ENCODE data around the gene KCNH6.

The KCNH6 gene

DNA sequence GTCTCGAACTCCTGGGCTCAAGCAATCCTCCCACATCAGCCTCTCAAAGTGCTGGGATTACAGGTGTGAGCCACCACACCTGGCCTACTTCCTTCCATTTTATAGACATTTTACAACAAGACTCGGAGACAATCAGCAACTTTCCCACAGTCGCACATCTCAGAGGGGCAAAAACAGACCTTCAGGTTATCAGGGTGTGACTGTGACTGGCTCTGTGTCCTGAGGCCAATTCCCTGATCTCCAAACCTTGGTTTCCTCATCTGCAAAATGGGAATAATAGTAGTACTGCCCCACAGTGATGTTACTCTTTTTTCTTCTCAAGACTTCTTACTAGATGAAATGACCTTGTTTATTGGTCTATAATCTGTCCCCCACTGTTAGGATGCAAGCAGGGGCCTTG, 10.8 kb upstream of the KCNH6 start:
- no peak for DNase-seq

DNA sequence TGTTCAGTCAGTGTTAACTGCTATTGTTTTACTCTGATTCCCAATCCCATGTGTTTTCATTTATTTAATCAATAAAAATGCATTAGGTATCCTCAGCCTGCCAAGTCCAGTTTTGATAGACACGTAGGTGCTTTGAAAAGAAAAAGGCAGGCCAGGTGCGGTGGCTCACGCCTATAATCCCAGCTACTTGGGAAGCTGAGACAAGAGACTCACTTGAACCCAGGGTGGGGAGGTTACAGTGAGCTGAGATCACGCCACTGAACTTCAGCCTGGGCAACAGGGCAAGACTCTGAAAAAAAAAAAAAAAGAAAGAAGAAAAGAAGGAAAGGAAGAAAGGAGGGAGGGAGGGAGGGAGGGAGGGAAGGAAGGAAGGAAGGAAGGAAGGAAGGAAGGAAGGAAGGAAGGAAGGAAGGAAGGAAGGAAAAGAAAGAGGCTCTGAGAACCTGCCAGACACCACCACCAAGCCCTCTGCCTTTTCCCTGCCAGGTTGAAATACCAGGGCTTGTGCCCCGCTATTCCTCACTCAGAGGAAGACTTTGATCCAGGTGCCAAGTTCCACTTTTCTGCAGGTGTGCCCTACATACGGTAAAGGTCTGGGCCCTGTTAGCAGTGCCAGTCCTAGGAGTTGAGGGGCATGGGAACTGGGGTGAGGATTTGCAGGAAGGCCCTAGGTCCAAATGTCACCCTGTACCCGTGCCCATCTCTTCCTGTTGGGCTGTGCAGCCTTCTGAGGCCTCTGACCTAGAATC, 10.1 kb upstream of the KCNH6 start:
- no peak for DNase-seq

DNA sequence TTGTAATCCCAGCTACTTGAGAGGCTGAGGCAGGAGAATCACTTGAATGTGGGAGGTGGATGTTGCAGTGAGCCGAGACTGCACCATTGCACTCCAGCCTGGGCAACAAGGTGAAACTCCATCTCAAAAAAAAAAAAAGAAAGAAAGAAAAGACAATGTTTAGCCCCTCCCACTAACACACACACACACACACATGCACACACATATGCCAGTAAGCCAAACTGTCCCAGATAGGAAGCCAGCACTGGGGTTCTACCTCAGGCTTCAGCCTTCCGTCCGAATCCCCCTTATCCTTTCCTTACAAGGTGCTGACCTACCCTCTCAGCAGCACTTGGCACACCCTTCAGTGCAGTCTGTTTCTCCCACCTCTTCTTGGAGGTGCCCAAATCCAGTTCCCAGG, 8.7 kb upstream of the KCNH6 start:
- DNase-seq: no peak

DNA sequence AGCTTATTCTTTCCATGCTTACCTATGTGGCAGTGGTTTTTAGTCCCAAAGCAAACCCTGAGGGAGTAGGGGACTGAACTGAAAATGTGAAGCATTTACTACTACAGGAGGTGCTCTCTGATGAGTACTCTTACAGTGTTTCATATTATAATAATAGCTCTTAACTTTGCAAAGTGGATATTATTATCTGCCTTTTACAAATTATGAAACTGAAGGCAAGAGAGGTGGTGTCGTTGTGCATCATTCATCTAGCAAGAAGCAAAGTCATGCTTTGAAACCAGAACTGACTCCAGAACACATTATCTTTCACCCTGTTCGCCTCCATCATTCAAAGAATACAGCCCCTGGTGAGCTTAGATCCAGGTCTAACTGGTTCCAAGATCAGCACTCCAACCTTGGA, 8.2 kb upstream of the KCNH6 start:
- no peak for DNase-seq

DNA sequence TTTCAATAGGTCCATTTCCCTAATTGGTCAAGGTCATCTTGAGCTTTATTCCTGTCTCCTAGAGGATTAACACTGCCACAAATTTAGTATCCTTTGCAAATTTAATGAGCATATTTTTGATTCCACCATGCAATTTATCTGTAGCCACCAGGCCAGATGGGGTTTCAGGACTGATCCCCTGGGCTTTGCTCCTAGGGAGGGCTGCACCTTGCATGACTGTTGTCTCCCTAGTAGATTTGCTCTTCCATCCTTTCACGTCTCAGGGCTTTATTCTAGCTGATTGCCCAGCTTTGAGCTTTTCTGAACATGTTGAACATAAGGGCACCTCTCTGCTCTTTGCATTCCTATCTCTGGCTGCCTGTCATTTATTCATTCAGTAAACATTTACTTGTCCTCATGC, 7.7 kb upstream of the KCNH6 start:
- DNase-seq: no peak

DNA sequence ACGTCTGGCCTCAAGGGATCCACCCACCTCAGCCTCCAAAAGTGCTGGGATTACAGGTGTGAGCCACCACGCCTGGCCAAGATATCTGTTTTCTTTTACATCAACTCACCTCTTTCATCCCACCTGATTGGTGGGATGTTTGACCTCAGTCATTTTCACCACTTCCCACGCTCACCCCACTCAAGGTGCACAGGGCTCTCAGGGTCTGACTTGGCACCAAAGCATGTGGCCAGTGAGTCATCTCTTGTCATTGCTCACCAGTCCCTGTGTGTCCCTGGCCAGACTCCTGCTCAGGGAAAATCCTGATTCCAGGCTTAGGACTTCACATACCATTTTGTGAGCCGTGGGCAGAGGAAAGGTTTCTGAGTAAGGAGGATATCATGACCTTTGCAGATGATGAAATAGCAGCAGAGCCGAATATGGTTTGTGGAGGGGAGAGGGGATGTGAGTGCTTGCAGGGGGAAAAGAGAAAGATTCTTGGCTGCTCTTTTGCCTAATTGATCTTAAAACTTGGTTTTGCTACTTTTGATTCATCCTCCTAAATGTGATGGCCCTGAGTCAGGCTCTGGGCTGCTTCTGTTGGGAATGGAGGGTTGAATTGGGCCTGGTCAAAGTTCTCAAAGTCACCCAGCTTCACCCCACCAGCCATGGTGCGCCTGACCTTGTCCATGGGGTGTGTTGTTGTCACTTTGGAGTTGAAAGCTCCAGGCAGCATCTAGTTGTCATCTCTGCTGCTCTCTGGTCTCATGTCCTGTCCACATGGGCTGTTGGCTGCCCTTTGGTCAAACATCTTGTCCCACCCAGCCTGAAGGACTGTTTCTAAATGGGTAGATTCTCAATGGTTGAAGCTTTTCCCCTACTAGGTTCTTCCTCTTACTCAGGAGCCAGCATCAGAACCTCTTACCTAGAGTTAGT, 6.0 kb upstream of the KCNH6 start:
- no peak for DNase-seq

DNA sequence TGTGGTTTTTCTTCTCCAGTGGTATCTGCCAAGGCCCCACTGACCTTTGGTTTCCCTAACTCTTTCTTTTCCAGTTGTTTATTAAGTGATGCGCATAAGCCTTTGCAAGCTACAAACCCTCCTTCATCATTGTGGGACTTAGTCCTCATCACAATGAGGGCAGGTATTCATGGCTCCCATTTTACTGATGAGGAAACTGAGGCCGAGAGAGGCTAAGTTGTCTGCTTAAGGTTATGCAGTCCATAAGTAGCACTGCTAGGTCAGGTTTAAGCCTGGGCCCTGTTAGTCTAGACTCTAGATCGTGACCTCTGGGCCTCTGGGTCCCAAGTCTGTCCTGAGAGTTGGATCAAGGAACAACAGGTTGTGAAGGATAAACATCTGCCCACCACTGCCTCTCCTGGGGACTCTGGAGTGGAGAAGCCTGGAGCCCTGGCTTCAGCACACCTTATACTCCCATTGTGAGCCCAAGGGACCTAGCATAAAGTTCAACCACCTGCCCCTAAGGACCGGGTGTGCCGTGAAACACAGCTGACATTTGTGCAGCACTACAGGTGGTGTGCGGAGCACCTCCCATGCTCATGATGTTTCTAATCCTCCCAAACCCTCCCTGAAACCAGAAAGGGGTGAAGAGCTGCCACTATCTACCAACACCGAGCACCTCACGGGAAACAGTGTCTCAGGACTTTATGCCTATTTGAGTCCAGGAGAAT, 5.2 kb upstream of the KCNH6 start:
- no peak for DNase-seq

DNA sequence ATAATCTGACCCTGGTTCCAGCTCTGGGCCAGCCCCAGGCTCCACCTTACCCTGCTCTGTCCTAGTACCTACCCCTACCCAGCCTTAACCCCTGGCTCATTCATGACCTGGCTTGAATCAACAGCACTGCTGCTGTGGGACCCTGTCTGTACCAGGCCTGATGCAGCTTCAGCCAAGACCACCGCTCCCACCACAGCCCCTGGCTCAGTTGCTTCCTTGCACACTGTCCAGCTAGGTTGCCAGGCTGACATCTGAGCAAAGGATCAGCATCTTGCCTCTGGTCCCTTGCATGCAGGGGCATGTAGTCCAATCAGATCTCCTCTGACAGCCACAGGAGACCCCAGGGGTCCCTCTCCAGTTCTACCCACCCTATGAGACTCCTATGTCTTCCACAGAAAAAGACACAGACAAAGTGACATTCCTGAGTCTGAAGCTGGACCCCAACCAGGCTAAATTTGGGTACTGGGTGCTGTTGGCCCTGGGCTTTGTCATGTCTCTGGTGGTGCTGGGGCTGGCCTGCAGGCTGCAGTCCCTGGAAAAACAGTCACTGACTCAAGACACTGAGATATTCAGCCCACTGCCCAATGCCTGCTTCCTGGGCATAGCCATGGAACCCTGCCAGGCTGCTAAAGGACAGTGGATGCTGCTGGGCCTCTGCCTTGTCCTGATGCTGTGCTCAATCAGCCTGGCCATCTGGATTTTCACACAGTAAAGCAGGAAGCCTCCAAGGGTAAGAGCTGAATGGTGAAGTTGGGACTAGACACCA, 3.9 kb upstream of the KCNH6 start:
- no peak for DNase-seq

DNA sequence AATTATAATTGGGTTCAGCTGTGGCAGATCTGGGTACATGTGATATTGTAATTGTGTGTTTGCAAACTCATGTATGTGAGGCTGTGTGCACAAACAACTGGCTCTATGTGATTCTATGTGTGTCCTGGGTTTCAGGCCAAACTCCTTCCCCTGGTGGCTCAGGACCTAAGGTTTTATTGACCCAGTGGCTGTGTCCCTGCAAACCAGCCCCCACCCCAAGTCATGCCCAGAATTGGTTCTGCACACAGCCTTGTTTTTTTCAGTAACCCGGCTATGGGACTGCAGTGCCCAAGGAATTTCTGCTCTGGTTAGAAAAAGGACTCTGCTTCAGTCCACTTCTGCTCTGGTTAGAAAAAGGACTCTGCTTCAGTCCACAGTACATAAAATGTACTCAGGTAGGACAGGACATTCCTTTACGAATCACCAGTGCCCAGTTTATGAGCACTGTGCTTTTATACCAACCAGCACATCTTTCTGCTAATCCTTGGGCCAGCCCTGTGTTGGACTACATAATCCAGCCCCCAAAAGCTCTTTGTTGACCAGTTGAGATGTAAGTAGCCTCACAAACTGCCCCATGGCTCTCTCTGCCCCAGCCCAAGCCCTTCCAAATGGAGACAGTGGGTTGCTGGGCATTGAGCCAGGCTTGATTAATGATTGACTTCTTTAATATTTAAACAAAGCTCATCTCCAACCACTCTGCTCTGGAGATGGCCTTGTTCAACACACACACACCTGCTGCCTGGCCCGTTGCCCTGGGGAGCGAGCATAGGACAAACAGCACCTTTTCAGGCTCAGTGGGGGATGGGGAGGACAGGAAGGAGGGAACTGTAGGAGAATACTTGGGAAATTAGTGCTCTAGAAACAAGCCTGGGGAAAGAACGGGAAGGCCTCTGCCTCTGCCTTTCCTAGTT, 2.9 kb upstream of the KCNH6 start:
- DNase-seq: peak; percentile 92

DNA sequence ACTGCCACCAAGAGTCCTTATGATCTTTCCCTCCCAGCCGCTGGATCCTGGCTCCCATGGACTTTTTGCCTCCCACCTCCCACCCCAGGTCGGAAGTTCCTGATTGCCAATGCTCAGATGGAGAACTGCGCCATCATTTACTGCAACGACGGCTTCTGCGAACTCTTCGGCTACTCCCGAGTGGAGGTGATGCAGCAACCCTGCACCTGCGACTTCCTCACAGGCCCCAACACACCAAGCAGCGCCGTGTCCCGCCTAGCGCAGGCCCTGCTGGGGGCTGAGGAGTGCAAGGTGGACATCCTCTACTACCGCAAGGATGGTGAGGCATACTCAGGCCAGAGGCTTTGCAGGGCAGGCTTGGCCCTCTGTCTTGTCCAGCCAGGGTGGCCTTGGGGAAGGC, 893 bp downstream of the KCNH6 start:
- no peak for DNase-seq

DNA sequence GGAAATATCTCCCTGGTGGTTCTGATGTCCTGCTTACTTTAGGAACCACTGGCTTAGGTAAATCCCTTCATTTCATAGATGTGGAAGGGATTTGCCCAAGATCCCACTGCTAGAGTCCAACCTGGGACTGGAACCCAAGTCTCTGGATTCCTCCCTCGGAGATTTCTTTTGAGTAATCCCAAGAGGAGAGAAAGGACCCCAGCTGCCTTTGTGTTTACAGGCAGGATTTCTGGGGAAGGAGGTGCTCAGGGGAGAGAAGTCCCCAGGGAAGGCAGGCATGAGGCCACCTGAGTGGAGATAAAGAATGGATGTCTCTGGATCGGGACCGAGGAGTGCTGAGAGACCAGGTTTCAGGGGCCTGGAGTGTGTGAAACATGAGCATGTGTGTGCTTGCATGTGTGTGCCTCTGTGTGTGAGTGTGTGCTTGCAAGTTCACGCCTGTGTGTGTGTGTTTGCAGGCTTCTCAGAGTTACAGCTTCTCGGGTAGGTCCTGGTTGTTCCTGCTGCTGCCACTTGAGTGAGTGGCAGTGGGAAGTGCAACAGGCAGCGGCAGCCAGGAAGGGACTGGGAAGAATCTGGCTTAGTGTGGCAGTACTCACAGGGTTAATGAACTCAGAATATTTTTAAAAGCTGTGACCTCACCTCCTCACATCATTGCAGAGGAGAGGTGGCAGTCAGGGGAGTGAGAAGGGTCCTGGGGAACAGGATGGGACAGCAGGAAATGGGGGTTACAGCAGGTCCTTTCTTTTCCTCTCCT, 2.2 kb downstream of the KCNH6 start:
- no peak for DNase-seq

DNA sequence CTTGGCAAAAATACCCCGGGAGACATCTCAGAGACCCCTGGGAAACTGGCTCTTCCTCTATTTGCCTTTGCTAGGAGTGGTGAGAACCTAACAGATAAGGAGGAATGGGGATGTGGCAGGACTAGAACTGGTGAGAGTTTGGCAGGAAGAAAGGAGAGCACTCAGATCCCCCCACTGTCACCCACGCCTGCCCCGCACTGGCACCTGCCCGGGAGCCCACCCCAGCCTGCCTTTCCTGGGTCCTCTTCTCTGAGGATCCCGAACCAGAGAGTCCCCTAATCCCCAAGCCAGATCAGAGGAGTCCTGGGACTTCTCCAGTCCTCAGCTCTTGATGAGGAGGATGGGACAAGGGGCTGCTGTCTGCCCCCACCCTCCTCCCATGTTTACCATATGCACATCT, 3.7 kb downstream of the KCNH6 start:
- DNase-seq: no peak

DNA sequence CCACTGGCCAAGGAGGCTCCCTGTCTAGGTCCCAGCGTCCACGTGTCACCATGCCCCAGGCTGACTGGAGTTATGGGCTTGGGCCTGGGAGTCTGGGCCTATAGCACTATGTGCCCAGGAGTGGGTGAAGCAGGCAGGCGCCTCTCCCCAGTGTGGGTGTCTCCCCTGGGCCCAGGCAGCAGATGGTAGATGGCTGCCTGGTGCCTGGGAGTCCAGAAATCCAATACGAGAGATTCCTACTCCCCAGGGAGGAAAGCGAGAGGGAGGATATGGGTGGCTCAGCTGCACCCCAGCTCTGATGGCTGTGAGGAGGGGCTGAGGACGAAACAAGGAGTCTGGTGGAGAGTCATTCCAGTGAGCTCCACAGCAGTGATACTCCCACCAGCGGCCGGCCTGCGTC, 5.0 kb downstream of the KCNH6 start:
- no peak for DNase-seq

DNA sequence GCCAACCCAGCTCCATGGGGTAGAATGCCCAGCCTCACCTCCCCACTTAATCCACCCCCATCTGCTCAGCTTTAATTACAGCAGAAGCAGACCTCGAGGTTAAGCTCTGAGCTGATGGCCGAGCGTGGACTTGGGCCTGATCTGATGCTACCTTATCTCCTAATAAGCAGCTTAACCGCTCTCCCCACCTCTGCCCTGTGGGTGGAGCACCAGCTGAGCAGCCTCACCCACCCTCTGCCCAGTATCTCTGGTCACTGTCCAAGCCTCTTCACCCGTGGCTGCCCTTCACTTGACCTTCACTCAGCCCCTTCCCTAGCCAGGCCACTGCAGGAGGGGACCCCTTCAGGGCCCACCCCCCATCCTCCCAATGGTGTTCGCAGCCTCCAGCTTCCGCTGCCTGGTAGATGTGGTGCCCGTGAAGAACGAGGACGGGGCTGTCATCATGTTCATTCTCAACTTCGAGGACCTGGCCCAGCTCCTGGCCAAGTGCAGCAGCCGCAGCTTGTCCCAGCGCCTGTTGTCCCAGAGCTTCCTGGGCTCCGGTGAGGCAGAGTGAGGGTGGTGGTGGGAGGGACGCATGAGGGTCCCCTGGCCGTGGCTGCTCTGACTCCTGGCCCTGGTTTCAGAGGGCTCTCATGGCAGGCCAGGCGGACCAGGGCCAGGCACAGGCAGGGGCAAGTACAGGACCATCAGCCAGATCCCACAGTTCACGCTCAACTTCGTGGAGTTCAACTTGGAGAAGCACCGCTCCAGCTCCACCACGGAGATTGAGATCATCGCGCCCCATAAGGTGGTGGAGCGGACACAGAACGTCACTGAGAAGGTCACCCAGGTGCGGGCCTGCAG, 6.8 kb downstream of the KCNH6 start:
- DNase-seq: no peak

DNA sequence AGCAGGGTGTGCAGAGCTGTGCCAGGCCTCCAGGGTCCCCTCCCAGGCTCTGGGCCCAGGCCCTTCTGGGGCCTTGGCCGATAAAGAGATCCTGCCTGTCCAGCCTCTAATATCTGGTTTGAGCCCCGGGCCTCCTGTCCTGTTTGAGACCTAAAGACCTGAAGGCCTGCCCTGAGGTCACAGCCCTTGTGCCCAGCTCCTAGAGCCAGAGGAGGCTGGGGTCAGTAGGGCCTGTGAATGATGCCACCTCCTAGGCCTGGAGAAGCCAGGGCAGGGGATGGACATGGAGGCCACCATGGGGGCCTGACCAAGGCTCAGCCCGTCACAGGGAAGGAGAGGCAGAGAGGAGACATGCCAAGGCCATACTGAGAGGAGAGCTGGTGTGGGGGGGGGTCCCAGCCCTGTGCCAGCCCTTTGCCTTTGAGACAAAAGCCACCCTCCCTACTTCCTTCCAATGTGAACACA, 7.4 kb downstream of the KCNH6 start:
- no peak for DNase-seq

DNA sequence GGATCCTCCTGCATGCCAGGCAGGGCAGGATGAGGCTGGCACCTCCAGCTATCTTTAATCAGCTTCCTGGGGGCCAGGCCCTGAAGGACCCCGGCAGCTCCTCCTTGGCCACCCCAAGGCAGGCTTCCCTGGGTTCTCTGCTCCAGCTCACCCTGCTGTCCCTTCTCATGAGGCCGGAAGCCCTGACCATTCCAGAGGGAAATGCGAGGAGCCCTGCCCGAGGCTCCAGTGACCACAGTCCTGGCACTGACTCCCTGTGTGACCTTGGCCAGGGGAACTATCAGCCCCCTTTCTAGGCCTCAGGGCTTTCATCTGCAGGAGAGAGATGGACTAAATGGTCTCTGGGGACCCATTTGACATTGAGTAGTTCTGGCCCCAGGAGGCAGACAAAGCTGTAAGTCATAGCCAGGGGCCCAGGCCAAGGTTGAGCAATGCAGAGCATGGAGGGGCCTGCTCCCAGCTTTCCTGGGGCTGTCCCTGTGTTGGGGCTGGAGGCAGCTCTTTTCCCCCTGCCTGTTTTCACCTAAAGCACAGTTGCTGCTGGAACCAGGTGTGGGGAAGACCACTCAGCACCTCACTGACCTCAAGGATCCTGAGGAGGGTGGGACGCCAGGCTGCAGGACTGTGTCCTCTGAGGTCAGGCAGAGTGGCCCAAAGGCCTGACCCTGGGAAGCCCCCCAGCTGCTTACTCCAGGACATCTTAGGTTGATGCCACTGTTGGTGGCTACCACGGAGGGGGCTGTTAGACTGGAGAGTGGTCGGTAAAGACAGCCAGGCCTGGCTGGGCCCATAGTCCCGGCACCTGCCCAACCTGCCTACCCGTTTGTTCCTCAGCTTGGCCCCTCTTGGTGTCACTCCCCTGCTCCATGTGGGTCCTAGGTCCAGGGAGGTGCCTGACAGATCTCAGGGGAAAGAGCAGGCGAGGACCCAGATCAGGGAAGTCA, 8.1 kb downstream of the KCNH6 start:
- DNase-seq: no peak

DNA sequence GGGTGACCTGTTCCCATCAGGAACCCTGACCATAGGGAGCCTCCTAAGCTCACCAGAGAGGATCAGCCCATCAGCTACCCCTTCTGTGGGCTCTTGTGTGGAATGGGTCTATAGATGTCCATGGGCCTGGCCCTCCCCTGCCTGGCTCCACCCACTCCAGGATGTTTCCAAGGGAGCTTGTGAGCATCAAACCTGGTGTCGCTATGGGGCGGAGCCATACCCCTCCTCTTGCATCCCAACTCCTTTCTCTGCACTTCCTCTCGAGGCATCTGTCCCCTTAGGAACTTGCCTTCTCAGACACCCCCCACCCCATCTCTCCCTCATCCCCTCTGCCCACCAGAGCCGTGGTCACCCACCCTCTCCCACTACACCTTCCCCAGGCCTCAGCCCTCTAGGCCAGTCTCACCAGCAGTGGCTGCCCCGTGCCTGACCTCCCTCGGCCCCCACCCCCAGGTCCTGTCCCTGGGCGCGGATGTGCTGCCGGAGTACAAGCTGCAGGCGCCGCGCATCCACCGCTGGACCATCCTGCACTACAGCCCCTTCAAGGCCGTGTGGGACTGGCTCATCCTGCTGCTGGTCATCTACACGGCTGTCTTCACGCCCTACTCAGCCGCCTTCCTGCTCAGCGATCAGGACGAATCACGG, 10.4 kb downstream of the KCNH6 start:
- no peak for DNase-seq

DNA sequence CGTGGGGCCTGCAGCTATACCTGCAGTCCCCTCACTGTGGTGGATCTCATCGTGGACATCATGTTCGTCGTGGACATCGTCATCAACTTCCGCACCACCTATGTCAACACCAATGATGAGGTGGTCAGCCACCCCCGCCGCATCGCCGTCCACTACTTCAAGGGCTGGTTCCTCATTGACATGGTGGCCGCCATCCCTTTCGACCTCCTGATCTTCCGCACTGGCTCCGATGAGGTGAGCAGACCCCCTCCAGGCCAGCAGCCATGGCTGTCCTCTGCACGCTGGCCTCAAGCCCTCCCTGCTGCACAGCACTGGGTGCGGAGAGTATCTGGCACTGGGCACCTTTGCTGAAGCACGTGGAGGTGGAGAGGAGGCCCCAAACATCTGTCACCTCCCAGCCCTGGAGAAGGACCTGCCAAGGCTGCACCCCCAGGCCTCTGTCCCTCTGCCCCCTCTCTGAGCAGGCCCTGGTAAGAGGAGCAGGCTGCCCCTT, 11.0 kb downstream of the KCNH6 start:
- DNase-seq: no peak
